ENCODE results near the gene PPP1R12C.

GRCh38 chr19:55152017-55152416, 34.6 kb upstream of the PPP1R12C start:
- no peak for TF ChIP-seq EZH2 (IDR thresholded peaks at IDR 0.05)
- TF ChIP-seq CTCF (IDR thresholded peaks at IDR 0.05): no peak

All from neural progenitor cell (in vitro differentiated cells).